Esophagus squamous epithelium (tissue), 5 donors: ENCODE results near the gene ABHD2. TPM values are rescaled to one million over a fixed set of nuclear protein-coding genes. Genes with fewer than 3 reads are reported as not detected.

Experiments
- DNase-seq: peaks from one replicate; lab custom pipeline; 2025; lab: John Stamatoyannopoulos, UW
- H3K27ac ChIP-seq, 4 donors: fragments of 200-600 bp; sonication (generic); one replicate each; pipeline ENCODE4 v1.5.1; 2016 to 2019; ENCODE audit warnings: mild to moderate bottlenecking in 1 of 4
- H3K27me3 ChIP-seq, 4 donors: fragments of 200-600 bp; sonication (generic); 1 replicate in 3 of 4; 2 replicates in 1 of 4; pipeline versions ENCODE4 v1.5.1 to v1.6.0; 2017 to 2021; ENCODE audit warnings: antibody characterized with exemption in 1 of 4
- H3K36me3 ChIP-seq, 3 donors: fragments of 200-600 bp; sonication (generic); one replicate each; pipeline ENCODE4 v1.5.1; 2016 to 2019
- H3K4me1 ChIP-seq, 3 donors: fragments of 200-600 bp; sonication (generic); one replicate each; pipeline ENCODE4 v1.5.1; 2017 to 2019
- H3K4me3 ChIP-seq, 4 donors: fragments of 200-600 bp; sonication (generic); 1 replicate in 3 of 4; 2 replicates in 1 of 4; pipeline ENCODE4 v1.5.1; 2016 to 2019; ENCODE audit warnings: mild to moderate bottlenecking in 2 of 4, moderate library complexity in 1 of 4
- H3K9me3 ChIP-seq, 3 donors: fragments of 200-600 bp; sonication (generic); one replicate each; pipeline ENCODE4 v1.5.1; 2016 to 2019
- CTCF ChIP-seq, 6 experiments: fragments of 450-650 bp in 4 of 6; fragments of 200-600 bp in 2 of 6; sonication (generic) in 2 of 6; IDR thresholded peaks; one replicate each; pipeline ENCODE4 v1.5.1; 2016 to 2019; ENCODE audit warnings: antibody characterized with exemption in 6 of 6, mild to moderate bottlenecking in 4 of 6, moderate library complexity in 4 of 6
- POLR2A ChIP-seq, 4 donors: fragments of 450-650 bp; IDR thresholded peaks; one replicate each; pipeline ENCODE4 v1.6.1; 2017; ENCODE audit warnings: antibody characterized with exemption in 4 of 4, mild to moderate bottlenecking in 4 of 4, moderate library complexity in 3 of 4
- WGBS, 2 donors: methylation state at CpG; one replicate each; pipeline ENCODE4 v1.1.5; 2018; 5-methylcytosine and 5-hydroxymethylcytosine counted together
- intact Hi-C: fragments of 100-400 bp; cut with DNase I; formaldehyde crosslinking; loops from one replicate; pipeline ENCODE4 v1.15.0; 2022
- total RNA-seq, 4 donors: library from RNA; depleted of rRNA; stranded (reverse); fragments of >200 nt; gene quantifications; one replicate each; pipeline ENCODE4 v1.1.0, GENCODE V29; 2016
- donor health status: DM: yes; HTN: yes; CAD: no.

The ABHD2 gene
- total RNA-seq, 4 donors from 2014 or later: 31.0 to 49.3 (median 35.3) TPM

- Histone ChIP-seq H3K27ac (no peak within 1 kb of the TSS), H3K9me3 (no peaks in the 10 kb centered on the region), H3K27me3 (peaks cover 0 to 4% (median 0%) of the 10 kb centered on the region in 4 donors), H3K4me3 (no peak within 1 kb of the TSS), H3K36me3 (no peaks in the 10 kb centered on the region), H3K4me1 (no peaks in the 10 kb centered on the region)
- TF ChIP-seq POLR2A (IDR thresholded peaks at IDR 0.05): no peak
- no peak for TF ChIP-seq CTCF (IDR thresholded peaks at IDR 0.05)
- intact Hi-C loops: no loop called here
- no peak for DNase-seq
- WGBS, 2 donors: 56% methylated on average over 1 of the region's 11 CpGs; no CpG with 5 or more reads in 1 of the 2 donors
Observed at GRCh38 chr15:89221543-89221942, 133.3 kb downstream of the ABHD2 start, which contains the start of gene RLBP1. RLBP1 (minus strand) TSS chr15:89221579; CDS start chr15:89218975, 2,604 bp downstream.

- no peak overlapping the region for H3K4me3 ChIP-seq
- 84 to 93% methylated on average over 5 of the region's 5 CpGs for WGBS, 2 donors
- intact Hi-C loops: no loop called here
- H3K36me3 ChIP-seq: no peaks in the 10 kb centered on the region
- H3K4me1 ChIP-seq: no peaks in the 10 kb centered on the region
- H3K9me3 ChIP-seq: no peaks in the 10 kb centered on the region
- no peaks in the 10 kb centered on the region for H3K27me3 ChIP-seq
- TF ChIP-seq CTCF (IDR thresholded peaks at IDR 0.05) (no peak), POLR2A (IDR thresholded peaks at IDR 0.05) (no peak)
- no peak for DNase-seq
- H3K27ac ChIP-seq: no peak overlapping the region
Observed at GRCh38 chr15:89225588-89225987, 137.3 kb downstream of the ABHD2 start.

GRCh38 chr15:89226359-89227221 is 138.3 kb downstream of the ABHD2 start:
- Histone ChIP-seq H3K4me1 (no peaks in the 10 kb centered on the region), H3K36me3 (no peaks in the 10 kb centered on the region), H3K27me3 (no peaks in the 10 kb centered on the region), H3K4me3 (no peak overlapping the region), H3K9me3 (no peaks in the 10 kb centered on the region), H3K27ac (no peak overlapping the region)
- 87 to 89% methylated on average over 12 to 13 of the region's 14 CpGs for WGBS, 2 donors
- no peak for DNase-seq
- intact Hi-C loops: no loop called here
- TF ChIP-seq POLR2A (IDR thresholded peaks at IDR 0.05): no peak
- TF ChIP-seq CTCF (IDR thresholded peaks at IDR 0.05): no peak

- intact Hi-C loops: no loop called here
- no peak for DNase-seq
- Histone ChIP-seq H3K36me3 (no peaks in the 10 kb centered on the region), H3K27ac (no peak overlapping the region), H3K27me3 (no peaks in the 10 kb centered on the region), H3K4me1 (no peaks in the 10 kb centered on the region), H3K9me3 (no peaks in the 10 kb centered on the region), H3K4me3 (no peak overlapping the region)
- WGBS, 2 donors: 77 to 81% methylated on average over 5 to 7 of the region's 7 CpGs
- TF ChIP-seq POLR2A (IDR thresholded peaks at IDR 0.05) (no peak), CTCF (IDR thresholded peaks at IDR 0.05) (no peak)
Observed at GRCh38 chr15:89227425-89227824, 139.2 kb downstream of the ABHD2 start.

GRCh38 chr15:89230277-89230676 is 142.0 kb downstream of the ABHD2 start:
- Histone ChIP-seq H3K4me3 (no peak overlapping the region), H3K27me3 (peaks cover 0 to 11% (median 0%) of the 10 kb centered on the region in 4 donors), H3K4me1 (no peaks in the 10 kb centered on the region), H3K27ac (no peak overlapping the region), H3K9me3 (no peaks in the 10 kb centered on the region), H3K36me3 (no peaks in the 10 kb centered on the region)
- no peak for TF ChIP-seq CTCF (IDR thresholded peaks at IDR 0.05)
- TF ChIP-seq POLR2A (IDR thresholded peaks at IDR 0.05): no peak
- no peak for DNase-seq
- intact Hi-C loops: no loop called here
- 40 to 55% methylated on average over 4 to 5 of the region's 5 CpGs for WGBS, 2 donors
